ENCODE results near the gene CDC42EP5.
A peak's percentile ranks its signal among the peaks of the same experiment; 100 is the strongest.

Gene CDC42EP5

GRCh38 chr19:54424201-54424600 is 48.9 kb downstream of the CDC42EP5 start:
- no peak for DNase-seq

GRCh38 chr19:54422136-54422535 is 51.0 kb downstream of the CDC42EP5 start:
- DNase-seq = no peak

DNA sequence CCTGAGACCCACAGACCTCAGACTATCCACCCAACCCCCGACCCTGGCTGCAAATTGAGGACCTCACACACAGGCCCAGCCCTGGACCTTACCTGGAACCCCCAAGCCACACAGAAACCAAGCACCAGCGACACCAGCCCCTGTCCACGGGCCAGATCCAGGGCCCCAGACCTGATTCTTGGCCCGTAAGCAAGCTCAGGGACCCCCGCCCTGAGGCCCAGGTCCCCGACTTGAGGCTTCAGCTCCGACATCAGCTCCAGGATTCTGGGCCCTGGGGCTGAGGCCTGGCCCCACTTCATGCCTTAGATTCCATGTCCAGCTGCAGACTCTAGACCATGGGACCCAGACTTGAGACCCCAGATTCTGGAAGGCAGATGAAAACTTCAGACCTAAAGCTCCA is 51.6 kb downstream of the CDC42EP5 start:
- DNase-seq = no peak

GRCh38 chr19:54421169-54421516 is 52.0 kb downstream of the CDC42EP5 start:
- DNase-seq = no peak

GRCh38 chr19:54420383-54421168 is 52.5 kb downstream of the CDC42EP5 start:
- DNase-seq = no peak

DNA sequence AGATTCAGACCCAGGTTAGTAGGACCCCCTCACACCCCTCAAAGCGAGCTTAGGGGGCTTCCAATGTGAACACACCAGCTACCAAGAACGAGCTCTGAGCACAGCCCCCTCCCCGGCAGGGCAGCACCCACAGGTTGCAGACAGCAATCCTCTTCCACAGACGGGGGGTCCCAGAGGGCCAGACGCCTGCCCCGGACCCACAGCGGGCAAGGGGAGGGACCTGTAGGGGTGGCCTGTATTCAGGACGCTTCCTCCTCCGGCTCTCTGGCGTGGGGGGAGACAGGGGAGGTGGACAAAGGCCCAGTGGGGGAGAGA is 53.1 kb downstream of the CDC42EP5 start:
- DNase-seq = no peak

GRCh38 chr19:54418930-54419800 is 53.9 kb downstream of the CDC42EP5 start:
- no peak for DNase-seq

DNA sequence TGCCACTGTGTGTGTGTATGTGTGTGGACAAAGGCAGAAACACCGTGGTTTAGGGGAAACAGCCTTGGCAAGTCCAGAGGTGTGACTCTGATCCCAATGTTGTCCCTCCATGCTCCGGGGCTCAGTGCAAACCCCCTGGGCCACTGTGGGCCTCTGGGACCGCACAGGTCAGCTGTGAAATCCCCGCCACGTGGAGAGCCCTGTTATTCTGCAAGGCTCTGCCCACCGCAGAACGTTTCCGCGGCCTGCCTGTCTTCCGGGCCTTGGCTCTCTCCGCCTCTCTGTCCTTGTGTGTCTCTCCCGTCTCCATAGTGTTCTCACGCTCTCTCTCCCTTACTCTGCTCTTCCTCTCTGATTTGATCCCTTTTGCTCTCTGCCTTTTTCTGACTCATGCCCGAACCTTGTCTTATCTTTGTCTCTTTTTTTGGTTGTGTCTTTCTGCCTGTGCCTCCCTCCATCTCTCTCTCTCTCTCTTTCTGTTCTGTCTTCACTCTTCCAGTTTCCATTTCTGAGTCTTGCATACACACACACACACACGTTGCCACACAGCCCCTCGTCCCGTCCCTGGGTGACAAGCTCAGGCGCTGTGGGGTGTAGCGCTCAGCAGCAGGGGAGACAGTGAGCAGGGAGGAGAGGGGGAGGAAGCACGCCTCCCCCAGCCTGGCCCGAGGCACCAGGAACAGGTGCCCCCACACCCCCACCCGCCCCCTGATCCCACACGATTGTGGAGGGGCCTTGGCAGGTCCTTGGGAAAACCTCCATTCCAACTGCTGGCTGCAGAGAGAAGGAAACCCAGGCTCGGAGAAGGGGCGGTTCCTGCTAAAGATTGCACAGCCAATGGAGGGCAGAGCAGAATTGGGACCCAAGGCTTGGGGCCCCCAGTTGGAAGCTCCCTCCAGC is 54.8 kb downstream of the CDC42EP5 start:
- DNase-seq = no peak

- DNase-seq = no peak
Observed at GRCh38 chr19:54416695-54417491, 56.2 kb downstream of the CDC42EP5 start.

DNA sequence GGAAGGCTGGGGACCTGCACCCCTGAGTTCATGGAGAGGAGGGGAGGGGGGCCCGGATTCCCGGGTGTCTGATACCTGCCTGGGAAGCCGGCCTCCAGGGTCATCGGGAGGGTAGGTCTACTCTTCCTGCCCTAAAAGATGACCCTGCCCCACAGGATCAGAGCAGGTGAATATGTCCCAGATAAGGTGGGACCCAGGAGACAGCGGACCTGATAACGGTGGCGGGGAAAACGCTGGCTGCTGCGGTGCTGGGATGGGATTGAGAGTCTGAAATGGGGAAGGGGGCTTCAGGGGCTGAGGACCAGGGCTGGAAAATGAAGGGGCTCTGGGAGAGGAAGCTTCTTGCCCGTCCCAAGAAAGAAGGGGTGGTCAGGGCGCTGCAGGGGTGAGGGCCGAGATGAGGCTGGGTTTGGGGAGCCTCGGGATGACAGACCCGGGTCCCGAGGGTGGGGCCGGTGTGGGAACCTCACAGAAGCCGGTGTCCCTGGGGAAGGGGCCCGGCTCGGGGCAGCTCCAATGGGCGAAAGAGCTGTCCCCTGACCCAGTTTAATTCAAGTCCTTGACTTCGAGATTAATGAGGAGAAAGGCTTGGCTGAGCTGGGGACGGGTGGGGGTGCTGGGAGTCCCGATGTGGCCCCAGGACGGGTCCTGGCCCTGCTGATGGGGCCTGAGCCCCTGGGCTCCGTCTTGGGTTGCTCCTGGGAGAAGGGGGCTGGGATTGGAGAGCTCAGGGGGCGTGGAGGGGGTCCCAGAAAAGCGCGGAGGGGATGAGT is 57.0 kb downstream of the CDC42EP5 start:
- DNase-seq = no peak

- DNase-seq = peak; percentile 28
Observed at GRCh38 chr19:54415208-54415900, 57.7 kb downstream of the CDC42EP5 start, which contains the start of gene TTYH1. TSS of gene TTYH1 (plus strand) at chr19:54415464. CDS start at chr19:54415553, 89 bp downstream.
